Measurements from ENCODE around the gene LCN10. TPM values are rescaled to one million over a fixed set of nuclear protein-coding genes. Genes with fewer than 3 reads are reported as not detected.

LCN10 gene
- total RNA-seq, 2 experiments from 2014 or later: 2.6 to 3.2 TPM

DNA sequence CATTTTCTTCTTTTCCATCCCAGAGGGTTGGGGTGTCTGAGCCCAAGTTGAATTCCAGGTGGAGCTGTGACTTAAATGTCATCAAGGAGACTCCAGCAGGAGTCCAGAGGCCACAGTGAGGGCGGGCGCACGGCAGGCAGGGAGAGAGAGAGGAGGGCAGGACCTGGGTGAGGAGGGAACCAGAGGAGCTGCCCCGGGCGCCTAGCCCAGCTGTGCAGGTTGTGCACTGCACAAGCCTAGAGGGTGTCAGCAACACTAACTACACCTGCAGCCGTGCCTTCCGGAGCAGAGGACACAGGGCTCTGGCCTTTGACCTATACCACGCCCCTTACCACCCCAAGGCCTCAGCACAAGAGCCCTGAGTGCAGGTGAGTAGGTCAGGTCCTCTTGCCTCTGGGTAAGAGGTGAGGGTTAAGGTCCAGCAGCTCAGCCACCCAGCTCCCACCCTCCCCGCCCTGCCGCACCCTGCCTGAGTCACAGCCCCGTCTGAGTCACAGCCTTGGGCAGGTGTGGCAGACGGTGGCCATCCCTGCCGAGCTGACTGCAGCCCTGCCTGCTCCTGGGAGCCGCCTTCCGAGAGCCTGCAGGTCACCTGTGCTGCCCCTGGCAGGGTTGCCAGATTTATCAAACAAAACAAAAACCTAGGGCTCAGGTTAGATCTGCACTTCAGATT lies 49.1 kb downstream of the LCN10 start:
- peak; percentile 50 for ATAC-seq
- no peak for TF ChIP-seq CTCF (IDR thresholded peaks at IDR 0.05)
- CTCF ChIA-PET: interaction anchor here (0.9 to 1.9 kb wide), 4 partner anchors 17 to 209 kb away, joined by 3 to 8 read pairs (median 4); no protein-coding TSS in a partner anchor

DNA sequence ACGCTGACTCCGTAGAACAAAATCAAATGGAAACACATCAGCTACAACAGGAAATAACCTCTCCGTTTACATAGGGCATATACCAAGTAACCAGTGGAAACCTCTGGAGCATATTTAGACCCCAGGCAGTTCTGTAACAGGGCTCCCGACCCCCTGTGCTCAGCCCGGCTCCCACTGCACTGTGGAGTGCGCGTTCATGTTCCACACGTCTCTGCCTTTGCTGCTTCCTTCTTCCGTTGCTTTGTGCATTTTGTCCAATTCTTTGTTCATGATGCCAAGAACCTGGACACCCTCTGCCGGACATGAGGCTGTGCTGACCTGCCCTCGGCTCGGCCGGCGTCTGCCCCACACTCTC lies 49.6 kb downstream of the LCN10 start:
- ChIA-PET CTCF (no interaction called here), POLR2A (interaction anchor here (1.4 kb wide), 1 partner anchor 34 kb away, joined by 4 read pairs; no protein-coding TSS in a partner anchor)
- DNase-seq (no peak), ATAC-seq (no peak)
- Mint-ChIP-seq H3K4me3 (no peak overlapping the region), H3K27me3 (peaks cover 3% of the 10 kb centered on the region), H3K27ac (no peak overlapping the region), H3K9me3 (no peaks in the 10 kb centered on the region), H3K36me3 (ENCODE audit: low read depth) (no peaks in the 10 kb centered on the region), H3K4me1 (ENCODE audit: low read depth) (peaks cover 5% of the 10 kb centered on the region)
- TF ChIP-seq CTCF (IDR thresholded peaks at IDR 0.05): no peak
- intact Hi-C loops (cut with micrococcal nuclease): no loop called here

More for the DNA sequence above, 49.1 kb downstream of the LCN10 start:
- H3K4me1 Mint-ChIP-seq (ENCODE audit: low read depth): peaks cover 5% of the 10 kb centered on the region
- peaks cover 4% of the 10 kb centered on the region for H3K27me3 Mint-ChIP-seq
- no peaks in the 10 kb centered on the region for H3K9me3 Mint-ChIP-seq
- H3K4me3 Mint-ChIP-seq: no peak overlapping the region
- DNase-seq: peak; percentile 41
- no peaks in the 10 kb centered on the region for H3K36me3 Mint-ChIP-seq (ENCODE audit: low read depth)
- POLR2A ChIA-PET: interaction anchor here (1.4 kb wide), 1 partner anchor 33 kb away, joined by 4 read pairs; no protein-coding TSS in a partner anchor
- no peak overlapping the region for H3K27ac Mint-ChIP-seq
- intact Hi-C loops (cut with micrococcal nuclease): no loop called here

GRCh38 chr9:136692185-136693134 lies 50.3 kb downstream of the LCN10 start:
- Mint-ChIP-seq H3K4me1 (ENCODE audit: low read depth) (peaks cover 4% of the 10 kb centered on the region), H3K4me3 (no peak overlapping the region), H3K27me3 (peaks cover 2% of the 10 kb centered on the region), H3K27ac (no peak overlapping the region), H3K9me3 (no peaks in the 10 kb centered on the region), H3K36me3 (ENCODE audit: low read depth) (no peaks in the 10 kb centered on the region)
- no peak for TF ChIP-seq CTCF (IDR thresholded peaks at IDR 0.05)
- intact Hi-C loops (cut with micrococcal nuclease): no loop called here
- CTCF ChIA-PET: no interaction called here
- no peak for DNase-seq
- POLR2A ChIA-PET: interaction anchor here (1.4 kb wide), 1 partner anchor 34 kb away, joined by 4 read pairs; no protein-coding TSS in a partner anchor
- no peak for ATAC-seq

DNA sequence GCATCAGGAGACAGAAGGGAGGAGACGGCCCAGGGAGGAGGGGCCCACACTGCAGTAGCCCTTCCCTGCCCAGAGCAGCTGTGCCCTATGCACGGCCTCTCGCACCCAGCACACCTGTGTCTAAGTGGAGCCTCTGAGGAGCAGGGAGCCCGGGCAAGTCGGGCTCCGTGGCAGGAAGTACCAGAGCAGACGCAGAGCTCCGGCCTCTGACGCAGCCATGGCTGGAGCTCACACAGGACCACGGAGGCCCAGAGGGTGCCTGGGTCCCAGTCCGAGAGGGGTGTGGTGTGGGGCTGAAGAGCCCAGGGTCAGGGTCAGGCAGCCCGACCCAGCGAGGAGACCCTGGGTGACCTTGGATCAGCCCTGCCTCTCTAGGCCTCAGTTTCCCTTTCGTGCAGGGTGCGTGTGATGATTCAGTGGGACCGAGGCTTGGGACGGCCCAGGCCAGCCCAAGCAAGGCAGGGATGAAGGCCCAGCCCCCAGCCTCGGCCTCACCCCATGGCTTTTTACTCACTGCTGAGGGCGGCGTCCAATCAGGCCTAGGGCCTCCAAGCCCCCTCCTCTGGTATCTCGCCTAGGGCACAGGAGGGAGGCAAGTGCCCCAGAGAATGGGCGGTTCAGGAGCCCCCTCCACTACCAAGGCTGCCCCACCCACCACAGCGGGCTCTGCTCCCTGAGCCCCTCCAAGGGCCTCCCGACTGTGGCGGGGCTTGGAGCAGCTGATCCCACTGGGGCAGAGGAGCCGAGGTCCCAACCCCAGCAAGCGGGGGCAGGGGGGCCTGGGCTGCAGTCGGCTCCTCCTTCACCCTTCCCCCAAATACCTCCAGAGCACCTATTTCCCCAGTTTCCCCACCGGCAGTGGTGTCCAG lies 51.2 kb downstream of the LCN10 start:
- ATAC-seq (no peak), DNase-seq (no peak)
- intact Hi-C loops (cut with micrococcal nuclease): no loop called here
- CTCF ChIA-PET: no interaction called here
- Mint-ChIP-seq H3K27ac (no peak overlapping the region), H3K4me3 (no peak overlapping the region), H3K27me3 (no peaks in the 10 kb centered on the region), H3K9me3 (no peaks in the 10 kb centered on the region), H3K36me3 (ENCODE audit: low read depth) (no peaks in the 10 kb centered on the region), H3K4me1 (ENCODE audit: low read depth) (no peaks in the 10 kb centered on the region)
- no peak for TF ChIP-seq CTCF (IDR thresholded peaks at IDR 0.05)
- POLR2A ChIA-PET: no interaction called here

All from activated CD8-positive, alpha-beta T cell treated with anti-CD3 and anti-CD28 coated beads for 36 hours (primary cell).